SU-DHL-6 (cell line): ENCODE measurements around the gene KRT4.

ENCODE experiments used
- H2AFZ ChIP-seq: fragments of 200-600 bp; sonication (generic); 2 replicates; pipeline ENCODE4 v1.6.1; 2014; ENCODE audit warnings: low read depth, mild to moderate bottlenecking, moderate library complexity, mixed read lengths, antibody characterized with exemption, low read length; ENCODE audit not compliant: severe bottlenecking
- H3F3A ChIP-seq: fragments of 200-600 bp; shearing (Covaris generic); 2 replicates; pipeline ENCODE4 v1.6.0; 2016; ENCODE audit warnings: antibody characterized with exemption, mild to moderate bottlenecking; ENCODE audit not compliant: insufficient read depth
- H3K27ac ChIP-seq: fragments of 200-600 bp; sonication (generic); 2 replicates; pipeline ENCODE4 v1.5.1; 2016; ENCODE audit warnings: low read depth, mild to moderate bottlenecking, low read length, moderate library complexity, mixed read lengths
- H3K27me3 ChIP-seq: fragments of 200-600 bp; sonication (generic), shearing (Covaris generic); 2 replicates; pipeline ENCODE4 v1.6.0; 2014; ENCODE audit warnings: mild to moderate bottlenecking, low read length
- H3K36me3 ChIP-seq: fragments of 200-600 bp; sonication (generic); 2 replicates; pipeline ENCODE4 v1.6.1; 2014; ENCODE audit warnings: mild to moderate bottlenecking, low read length, mixed read lengths
- H3K4me2 ChIP-seq: fragments of 300-600, 200-600 bp; shearing (Covaris generic), sonication (generic); 2 replicates; pipeline ENCODE4 v1.6.0; 2014; ENCODE audit warnings: low read length, low read depth, mild to moderate bottlenecking; ENCODE audit not compliant: poor library complexity, severe bottlenecking
- H3K4me3 ChIP-seq: fragments of 200-600 bp; sonication (generic); 2 replicates; pipeline ENCODE4 v1.5.1; 2014; ENCODE audit warnings: antibody characterized with exemption, low read length, mild to moderate bottlenecking, mixed read lengths; ENCODE audit not compliant: insufficient read depth, poor library complexity, severe bottlenecking
- H3K79me2 ChIP-seq: fragments of 200-600 bp; sonication (generic); 2 replicates; pipeline ENCODE4 v1.6.1; 2014; ENCODE audit warnings: mild to moderate bottlenecking, low read length, moderate library complexity; ENCODE audit not compliant: insufficient read depth
- H3K9ac ChIP-seq: fragments of 200-600 bp; sonication (generic); 2 replicates; pipeline ENCODE4 v1.7.0; 2014; ENCODE audit warnings: mild to moderate bottlenecking, low read length
- H3K9me2 ChIP-seq: fragments of 200-600 bp; sonication (generic); replicated peaks from 2 replicates; pipeline ENCODE4 v1.6.1; 2014; ENCODE audit warnings: low read length; ENCODE audit not compliant: insufficient read depth
- H3K9me3 ChIP-seq: fragments of 200-600 bp; sonication (generic); 2 replicates; pipeline ENCODE4 v1.6.1; 2014; ENCODE audit warnings: low read length, mixed read lengths; ENCODE audit not compliant: insufficient read depth
- H4K20me1 ChIP-seq: fragments of 200-600 bp; sonication (generic); 2 replicates; pipeline ENCODE4 v1.6.1; 2014; ENCODE audit warnings: low read depth, mild to moderate bottlenecking, antibody characterized with exemption, low read length, moderate library complexity, mixed read lengths
- EZH2phosphoT487 ChIP-seq: fragments of 200-600 bp; sonication (generic), shearing (Covaris generic); conservative IDR thresholded peaks from 2 replicates; pipeline ENCODE4 v1.6.1; 2018; ENCODE audit warnings: mild to moderate bottlenecking, antibody characterized with exemption, low read length, moderate library complexity, mixed read lengths
- TF ChIP-seq, protein P1 (sequence below): fragments of 200-600 bp; sonication (generic); IDR thresholded peaks from one replicate; pipeline ENCODE4 v1.5.1; 2017; ENCODE audit warnings: antibody characterized with exemption, mild to moderate bottlenecking, low read length, moderate library complexity; ENCODE audit not compliant: insufficient read depth, poor library complexity, severe bottlenecking

Gene KRT4

DNA sequence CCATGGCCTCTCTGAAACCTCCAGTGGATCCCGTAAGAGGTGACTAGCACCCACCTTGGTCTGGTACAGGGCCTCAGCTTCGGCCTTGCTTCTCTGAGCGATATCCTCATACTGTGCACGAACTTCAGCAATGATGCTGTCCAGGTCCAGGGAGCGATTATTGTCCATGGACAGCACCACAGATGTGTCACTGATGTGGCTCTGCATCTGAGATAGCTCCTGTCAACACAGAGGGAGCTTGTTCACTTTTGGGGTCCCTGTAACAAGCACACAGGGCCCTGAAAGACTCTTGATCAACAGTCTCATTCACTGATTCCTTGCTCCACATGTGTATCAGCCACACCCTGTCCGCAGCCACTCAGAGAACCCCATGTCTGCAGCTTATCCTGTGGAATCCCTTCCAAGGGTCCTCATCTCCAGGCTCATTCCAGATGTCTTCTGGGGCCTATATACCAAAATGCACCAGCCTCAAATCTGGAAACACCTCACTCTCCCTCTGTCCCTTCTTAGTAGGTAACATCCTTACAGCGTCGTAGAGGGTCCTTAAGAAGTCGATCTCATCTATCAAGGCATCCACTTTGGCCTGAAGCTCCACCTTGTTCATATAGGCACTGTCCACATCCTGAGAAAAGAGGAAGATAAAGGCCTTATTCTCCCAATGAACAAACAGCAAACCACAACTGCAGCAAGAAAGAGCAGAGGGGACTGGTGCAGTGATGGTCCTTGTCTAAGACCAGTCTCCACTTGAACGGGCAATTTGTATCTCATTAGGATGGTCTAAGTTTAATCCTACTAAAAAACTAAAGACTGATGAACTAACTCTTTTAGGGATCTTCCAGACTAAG, 21.5 kb downstream of the KRT4 start:
- Histone ChIP-seq H3K9me3 (no peaks in the 10 kb centered on the region), H3K36me3 (no peaks in the 10 kb centered on the region), H3K4me2 (no peak overlapping the region), H3K27ac (no peak overlapping the region), H3K9me2 (no peaks in the 10 kb centered on the region), H4K20me1 (no peaks in the 10 kb centered on the region), H2AFZ (no peak overlapping the region), H3K79me2 (no peaks in the 10 kb centered on the region), H3K4me3 (no peak overlapping the region), H3K9ac (no peak overlapping the region), H3K27me3 (no peaks in the 10 kb centered on the region), H3F3A (no peaks in the 10 kb centered on the region)
- TF ChIP-seq, protein P1, sequence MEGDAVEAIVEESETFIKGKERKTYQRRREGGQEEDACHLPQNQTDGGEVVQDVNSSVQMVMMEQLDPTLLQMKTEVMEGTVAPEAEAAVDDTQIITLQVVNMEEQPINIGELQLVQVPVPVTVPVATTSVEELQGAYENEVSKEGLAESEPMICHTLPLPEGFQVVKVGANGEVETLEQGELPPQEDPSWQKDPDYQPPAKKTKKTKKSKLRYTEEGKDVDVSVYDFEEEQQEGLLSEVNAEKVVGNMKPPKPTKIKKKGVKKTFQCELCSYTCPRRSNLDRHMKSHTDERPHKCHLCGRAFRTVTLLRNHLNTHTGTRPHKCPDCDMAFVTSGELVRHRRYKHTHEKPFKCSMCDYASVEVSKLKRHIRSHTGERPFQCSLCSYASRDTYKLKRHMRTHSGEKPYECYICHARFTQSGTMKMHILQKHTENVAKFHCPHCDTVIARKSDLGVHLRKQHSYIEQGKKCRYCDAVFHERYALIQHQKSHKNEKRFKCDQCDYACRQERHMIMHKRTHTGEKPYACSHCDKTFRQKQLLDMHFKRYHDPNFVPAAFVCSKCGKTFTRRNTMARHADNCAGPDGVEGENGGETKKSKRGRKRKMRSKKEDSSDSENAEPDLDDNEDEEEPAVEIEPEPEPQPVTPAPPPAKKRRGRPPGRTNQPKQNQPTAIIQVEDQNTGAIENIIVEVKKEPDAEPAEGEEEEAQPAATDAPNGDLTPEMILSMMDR, result no peak
- no peak for TF ChIP-seq EZH2phosphoT487

DNA sequence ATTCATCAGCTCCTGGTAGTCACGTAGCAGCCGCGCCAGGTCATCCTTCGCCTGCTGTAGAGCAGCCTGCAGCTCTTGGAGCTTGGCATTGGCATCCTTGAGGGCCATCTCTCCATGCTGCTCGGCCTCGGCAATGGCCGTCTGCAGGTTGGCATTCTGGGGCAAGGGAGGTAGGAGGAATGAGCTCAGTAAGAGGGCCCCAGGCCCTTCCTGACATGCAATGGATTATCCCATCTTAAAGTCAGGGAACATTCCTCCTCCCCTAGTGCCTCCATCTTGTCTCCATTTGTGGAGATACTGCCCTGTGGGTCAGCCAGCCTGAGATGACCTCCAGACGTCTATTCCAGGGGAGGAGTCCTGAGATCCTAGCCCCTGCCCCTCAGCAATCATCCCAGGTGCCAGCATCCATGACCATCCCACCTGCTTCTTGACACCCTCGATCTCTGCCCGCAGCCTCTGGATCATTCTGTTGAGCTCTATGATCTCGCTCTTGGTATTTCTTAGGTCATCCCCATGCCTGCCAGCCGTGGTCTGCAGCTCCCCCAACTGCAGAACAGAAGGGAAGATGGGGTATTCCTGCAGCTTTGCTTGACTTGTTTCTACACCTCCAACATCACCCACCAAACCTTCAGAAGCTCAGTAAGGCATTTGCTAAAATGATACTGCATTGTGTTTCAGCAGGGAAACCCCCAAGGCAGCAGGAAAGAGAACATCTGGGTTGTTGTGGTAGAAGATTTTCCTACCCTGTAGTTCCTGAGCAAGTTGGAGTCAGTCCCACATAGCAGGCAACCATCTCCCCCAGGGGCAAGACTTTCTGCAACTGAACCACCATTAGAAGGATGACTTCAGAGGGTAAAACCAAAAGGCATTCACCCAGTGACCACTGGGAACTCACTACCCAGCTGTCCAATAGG, 22.4 kb downstream of the KRT4 start:
- H3K4me2 ChIP-seq, result no peak overlapping the region
- no peaks in the 10 kb centered on the region for H3K36me3 ChIP-seq
- H3K4me3 ChIP-seq, result no peak overlapping the region
- TF ChIP-seq, protein P1, result no peak
- no peak for TF ChIP-seq EZH2phosphoT487
- H3K27ac ChIP-seq, result no peak overlapping the region
- no peaks in the 10 kb centered on the region for H3K27me3 ChIP-seq
- no peaks in the 10 kb centered on the region for H3K9me3 ChIP-seq
- no peaks in the 10 kb centered on the region for H3K79me2 ChIP-seq
- no peaks in the 10 kb centered on the region for H3F3A ChIP-seq
- H3K9ac ChIP-seq, result no peak overlapping the region
- H4K20me1 ChIP-seq, result no peaks in the 10 kb centered on the region
- H2AFZ ChIP-seq, result no peak overlapping the region
- no peaks in the 10 kb centered on the region for H3K9me2 ChIP-seq

DNA sequence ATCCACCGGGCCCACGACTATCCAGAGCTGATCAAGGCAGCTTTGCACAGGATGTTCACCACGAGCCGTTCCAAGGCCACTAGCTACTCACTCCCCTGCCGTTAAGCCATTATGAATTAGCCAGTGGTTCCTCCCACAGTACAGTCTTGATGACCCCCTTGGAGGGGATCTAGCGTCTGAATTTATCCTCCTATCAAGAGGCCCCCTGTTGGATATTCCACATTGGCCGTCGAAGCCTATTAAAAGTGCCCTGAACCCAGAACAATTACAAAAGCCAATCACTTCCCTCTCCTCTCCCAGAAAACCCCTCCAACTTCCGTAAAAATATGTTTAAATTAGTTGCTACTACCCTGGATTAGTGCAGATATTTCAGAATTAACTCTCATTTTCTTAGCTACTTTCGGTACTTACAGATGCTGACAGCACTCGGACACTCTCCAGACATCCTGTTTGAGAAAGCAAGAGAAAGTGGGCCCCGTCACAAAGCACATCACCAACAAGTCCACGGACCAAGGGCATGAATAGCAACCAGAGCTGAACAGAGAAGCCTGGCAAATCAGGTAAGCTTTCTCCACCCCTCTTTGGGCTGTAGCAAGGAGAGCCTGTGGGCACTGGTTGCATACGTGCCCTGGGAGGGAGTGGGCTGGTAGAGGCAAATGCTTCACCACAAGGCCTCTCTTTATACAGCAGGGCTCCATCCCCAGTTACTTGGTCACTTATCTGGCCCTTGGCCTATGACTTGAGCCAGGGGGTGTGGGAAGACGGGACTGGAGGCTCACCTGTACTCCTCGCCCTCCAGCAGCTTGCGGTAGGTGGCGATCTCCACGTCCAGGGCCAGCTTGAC, 23.3 kb downstream of the KRT4 start:
- TF ChIP-seq, protein P1, result no peak
- TF ChIP-seq EZH2phosphoT487, result no peak

More for the DNA sequence above, 23.3 kb downstream of the KRT4 start:
- Histone ChIP-seq H3K27ac (no peak overlapping the region), H3K79me2 (no peaks in the 10 kb centered on the region), H3K9me3 (no peaks in the 10 kb centered on the region), H3F3A (no peaks in the 10 kb centered on the region), H3K4me3 (no peak overlapping the region), H2AFZ (no peak overlapping the region), H3K9ac (no peak overlapping the region), H3K9me2 (no peaks in the 10 kb centered on the region), H4K20me1 (no peaks in the 10 kb centered on the region), H3K36me3 (no peaks in the 10 kb centered on the region), H3K4me2 (no peak overlapping the region), H3K27me3 (no peaks in the 10 kb centered on the region)
